GM11168 (cell line): ENCODE data around the gene TRIM32.

Experiments used
- in situ Hi-C: fragments of 300-500 bp; cut with MboI; formaldehyde crosslinking; loops from one replicate; pipeline ENCODE4 v1.12.0; 2022; ENCODE audit warnings: low sequenced_read_pairs; ENCODE audit not compliant: unreplicated experiment

Gene TRIM32

GRCh38 chr9:116701940-116702642 lies 15.0 kb downstream of the TRIM32 start:
- in situ Hi-C loops, result no loop called here

- in situ Hi-C loops, result no loop called here
These were observed 16.5 kb downstream of the TRIM32 start for GRCh38 chr9:116703634-116704033.

- in situ Hi-C loops, result no loop called here
These were observed 17.4 kb downstream of the TRIM32 start for GRCh38 chr9:116704470-116704869.

GRCh38 chr9:116705531-116705930 lies 18.4 kb downstream of the TRIM32 start:
- in situ Hi-C loops, result no loop called here

GRCh38 chr9:116706310-116707290 lies 19.5 kb downstream of the TRIM32 start:
- in situ Hi-C loops, result no loop called here

- in situ Hi-C loops, result no loop called here
These were observed 25.7 kb downstream of the TRIM32 start for GRCh38 chr9:116712781-116713180.

- in situ Hi-C loops, result no loop called here
These were observed 26.2 kb downstream of the TRIM32 start for GRCh38 chr9:116713271-116713670.

- in situ Hi-C loops, result no loop called here
These were observed 28.6 kb downstream of the TRIM32 start for GRCh38 chr9:116715751-116716150.

- in situ Hi-C loops, result no loop called here
These were observed 29.3 kb downstream of the TRIM32 start for GRCh38 chr9:116716438-116716837.

GRCh38 chr9:116717150-116717549 lies 30.0 kb downstream of the TRIM32 start:
- in situ Hi-C loops, result no loop called here

- in situ Hi-C loops, result no loop called here
These were observed 31.0 kb downstream of the TRIM32 start for GRCh38 chr9:116718111-116718510.

GRCh38 chr9:116720111-116720510 lies 33.0 kb downstream of the TRIM32 start:
- in situ Hi-C loops, result no loop called here

- in situ Hi-C loops, result no loop called here
These were observed 34.3 kb downstream of the TRIM32 start for GRCh38 chr9:116721411-116721810.

GRCh38 chr9:116721944-116722343 lies 34.8 kb downstream of the TRIM32 start:
- in situ Hi-C loops, result no loop called here

GRCh38 chr9:116724123-116724522 lies 37.0 kb downstream of the TRIM32 start:
- in situ Hi-C loops, result no loop called here

- in situ Hi-C loops, result no loop called here
These were observed 39.5 kb downstream of the TRIM32 start for GRCh38 chr9:116726602-116727001.

GRCh38 chr9:116733010-116733641 lies 46.0 kb downstream of the TRIM32 start:
- in situ Hi-C loops, result loop anchor here (10.0 kb wide), 1 partner anchor 122 kb away; no protein-coding TSS in a partner anchor

- in situ Hi-C loops, result loop anchor here (10.0 kb wide), 1 partner anchor 118 kb away; no protein-coding TSS in a partner anchor
These were observed 49.5 kb downstream of the TRIM32 start for GRCh38 chr9:116736399-116737151.

- in situ Hi-C loops, result loop anchor here (10.0 kb wide), 1 partner anchor 118 kb away; no protein-coding TSS in a partner anchor
These were observed 50.0 kb downstream of the TRIM32 start for GRCh38 chr9:116737152-116737546.
